AG04449 (cell line): ENCODE measurements around the gene UBE2J1.

Experiments
- CTCF ChIA-PET: fragments of 350-600 bp; formaldehyde crosslinking; extraction: SDS; loops from one replicate; lab custom pipeline; 2021; ENCODE audit warnings: antibody characterized with exemption; lab: Yijun Ruan, JAX
- POLR2A ChIA-PET: fragments of 400-600, 350-600 bp; formaldehyde crosslinking; extraction: SDS; loops from one replicate; lab custom pipeline; 2020; ENCODE audit warnings: antibody characterized with exemption, inconsistent platforms; lab: Yijun Ruan, JAX
- DNase-seq: peaks from one replicate; pipeline ENCODE4 v3.0.0-alpha.2; 2010; ENCODE audit warnings: low read depth, low spot score
- H3K4me3 ChIP-seq: 2 replicates; pipeline ENCODE4 v1.5.1; 2011; ENCODE audit warnings: low read depth, mild to moderate bottlenecking, control low read depth, low read length
- CTCF ChIP-seq: IDR thresholded peaks from one replicate; pipeline ENCODE4 v1.5.1; 2011; ENCODE audit warnings: mild to moderate bottlenecking, moderate library complexity, low read length, control low read depth, inconsistent platforms; ENCODE audit not compliant: insufficient read depth; ENCODE audit errors: missing control alignments

UBE2J1 gene

GRCh38 chr6:89392823-89393222, 40.3 kb upstream of the UBE2J1 start:
- H3K4me3 ChIP-seq, result no peak overlapping the region
- TF ChIP-seq CTCF, result no peak
- ChIA-PET POLR2A (no interaction called here), CTCF (no interaction called here)
- DNase-seq, result no peak

GRCh38 chr6:89388846-89389245, 36.3 kb upstream of the UBE2J1 start:
- CTCF ChIA-PET, result interaction anchor here (2.2 kb wide), 1 partner anchor 17 kb away, joined by 10 read pairs; no protein-coding TSS in a partner anchor
- no peak for TF ChIP-seq CTCF
- DNase-seq, result no peak
- no peak overlapping the region for H3K4me3 ChIP-seq
- POLR2A ChIA-PET, result no interaction called here

GRCh38 chr6:89387516-89388201, 35.1 kb upstream of the UBE2J1 start:
- POLR2A ChIA-PET, result no interaction called here

GRCh38 chr6:89386917-89387491, 34.5 kb upstream of the UBE2J1 start:
- CTCF ChIA-PET, result interaction anchor here (2.2 kb wide), 1 partner anchor 15 kb away, joined by 10 read pairs; no protein-coding TSS in a partner anchor
- no peak for DNase-seq
- POLR2A ChIA-PET, result no interaction called here
- no peak for TF ChIP-seq CTCF
- no peak overlapping the region for H3K4me3 ChIP-seq

More at GRCh38 chr6:89387516-89388201, 35.1 kb upstream of the UBE2J1 start:
- DNase-seq, result no peak
- H3K4me3 ChIP-seq, result no peak overlapping the region
- CTCF ChIA-PET, result interaction anchor here (2.2 kb wide), 1 partner anchor 16 kb away, joined by 10 read pairs; no protein-coding TSS in a partner anchor
- TF ChIP-seq CTCF, result no peak

- no peak overlapping the region for H3K4me3 ChIP-seq
- no peak for TF ChIP-seq CTCF
- ChIA-PET CTCF (interaction anchor here (0.9 to 2.6 kb wide), 3 partner anchors 14 to 19 kb away, joined by 3 to 13 read pairs (median 4); no protein-coding TSS in a partner anchor), POLR2A (no interaction called here)
- no peak for DNase-seq
These were observed 33.3 kb upstream of the UBE2J1 start for GRCh38 chr6:89385846-89386245.

GRCh38 chr6:89385156-89385667, 32.7 kb upstream of the UBE2J1 start:
- CTCF ChIA-PET, result interaction anchor here (0.9 to 2.6 kb wide), 3 partner anchors 13 to 19 kb away, joined by 3 to 13 read pairs (median 4); no protein-coding TSS in a partner anchor
- POLR2A ChIA-PET, result no interaction called here
- DNase-seq, result no peak
- no peak for TF ChIP-seq CTCF
- no peak overlapping the region for H3K4me3 ChIP-seq
